Tibial artery (tissue), 4 donors: ENCODE measurements around the gene CUL3.

Experiments used
- DNase-seq, 2 donors: peaks; one replicate each; pipeline ENCODE4 v3.0.0-alpha.2; 2019
- H3K27ac ChIP-seq, 2 donors: fragments of 200-600 bp; sonication (generic) in 1 of 2; 1 replicate in 1 of 2; 2 replicates in 1 of 2; pipeline ENCODE4 v1.5.1; 2018 to 2019; ENCODE audit warnings: mild to moderate bottlenecking in 1 of 2
- H3K27me3 ChIP-seq, 2 donors: fragments of 200-600 bp; sonication (generic) in 1 of 2; one replicate each; pipeline versions ENCODE4 v1.5.1 to v1.6.0; 2016 to 2019
- H3K36me3 ChIP-seq, 3 donors: fragments of 200-600 bp; sonication (generic) in 2 of 3; one replicate each; pipeline ENCODE4 v1.5.1; 2016 to 2019; ENCODE audit warnings: mild to moderate bottlenecking in 2 of 3
- H3K4me1 ChIP-seq, 4 donors: fragments of 200-600 bp; sonication (generic) in 2 of 4; 1 replicate in 3 of 4; 2 replicates in 1 of 4; pipeline ENCODE4 v1.5.1; 2016 to 2019
- H3K4me3 ChIP-seq, 2 donors: fragments of 200-600 bp; sonication (generic) in 1 of 2; 1 replicate in 1 of 2; 2 replicates in 1 of 2; pipeline ENCODE4 v1.5.1; 2018 to 2019; ENCODE audit warnings: mild to moderate bottlenecking in 2 of 2
- H3K9me3 ChIP-seq, 3 donors: fragments of 200-600 bp; sonication (generic) in 1 of 3; one replicate each; pipeline ENCODE4 v1.5.1; 2016 to 2019
- intact Hi-C: fragments of 100-400 bp; cut with DNase I; formaldehyde crosslinking; loops from one replicate; pipeline ENCODE4 v1.15.0; 2023; ENCODE audit warnings: low total_unique reads
- TF ChIP-seq, protein P1 (sequence below), 2 experiments: fragments of 200-600 bp in 1 of 2; fragments of 450-650 bp in 1 of 2; IDR thresholded peaks; one replicate each; pipeline ENCODE4 v1.5.1; 2017 to 2019; ENCODE audit warnings: antibody characterized with exemption in 2 of 2, mild to moderate bottlenecking in 1 of 2, moderate library complexity in 1 of 2

The CUL3 gene

DNA sequence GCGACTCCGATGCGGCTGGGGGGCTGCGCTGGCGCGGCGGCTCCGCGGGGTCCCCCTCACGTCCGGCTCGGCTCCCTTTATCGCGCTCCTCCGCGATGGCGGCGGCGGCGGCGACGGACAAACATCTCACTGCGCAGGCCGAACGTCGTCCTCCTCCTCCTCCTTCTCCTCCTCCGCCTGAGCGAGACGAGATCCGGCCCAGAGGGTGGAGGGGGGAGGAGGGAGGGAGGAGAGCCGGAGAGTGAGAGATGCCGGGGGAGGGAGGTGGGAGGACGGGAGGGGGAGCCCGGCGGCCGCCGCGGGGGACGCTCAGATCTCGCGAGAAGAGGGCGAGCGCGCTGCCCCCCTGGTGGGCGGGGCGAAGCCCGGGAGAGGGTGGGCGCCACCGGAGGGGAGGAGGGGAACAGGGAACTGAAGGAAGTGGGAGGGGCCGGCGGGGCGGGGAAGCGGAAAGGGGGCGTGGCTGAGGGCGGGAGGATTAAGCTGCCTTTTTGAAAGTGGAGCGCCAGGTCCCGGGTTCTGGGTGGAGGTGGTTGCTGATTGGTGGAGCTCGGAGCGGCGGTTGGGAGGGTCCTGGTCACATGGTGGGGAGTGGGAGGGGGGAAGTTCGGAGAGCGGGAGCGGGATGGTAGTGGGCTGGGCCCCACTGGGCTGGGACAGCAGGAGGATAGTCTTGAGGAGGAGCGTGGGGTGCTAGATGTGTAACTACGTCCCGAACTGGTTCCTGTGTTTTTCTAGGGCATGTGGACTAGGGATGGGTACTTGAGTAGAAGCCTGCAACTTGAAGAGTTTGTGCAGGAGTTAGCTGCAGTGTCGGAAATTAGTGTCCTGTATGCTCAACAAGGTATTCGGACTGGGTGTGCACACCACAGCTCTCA is at the start of gene CUL3:
Gene CUL3 (minus strand): TSS at position 153 of the 878 bp plus-strand sequence. CDS start 354 bp downstream, outside the sequence.
- Histone ChIP-seq H3K4me1 (peaks cover 0 to 34% (median 20%) of the 10 kb centered on the region in 4 donors), H3K9me3 (no peaks in the 10 kb centered on the region), H3K27ac (peak within 1 kb of the TSS; percentile 92 to 93), H3K36me3 (no peaks in the 10 kb centered on the region), H3K4me3 (peak within 1 kb of the TSS; percentile 86), H3K27me3 (no peaks in the 10 kb centered on the region)
- peak; percentile 98 to 100 for DNase-seq
- intact Hi-C loops = no loop called here
- TF ChIP-seq, protein P1, sequence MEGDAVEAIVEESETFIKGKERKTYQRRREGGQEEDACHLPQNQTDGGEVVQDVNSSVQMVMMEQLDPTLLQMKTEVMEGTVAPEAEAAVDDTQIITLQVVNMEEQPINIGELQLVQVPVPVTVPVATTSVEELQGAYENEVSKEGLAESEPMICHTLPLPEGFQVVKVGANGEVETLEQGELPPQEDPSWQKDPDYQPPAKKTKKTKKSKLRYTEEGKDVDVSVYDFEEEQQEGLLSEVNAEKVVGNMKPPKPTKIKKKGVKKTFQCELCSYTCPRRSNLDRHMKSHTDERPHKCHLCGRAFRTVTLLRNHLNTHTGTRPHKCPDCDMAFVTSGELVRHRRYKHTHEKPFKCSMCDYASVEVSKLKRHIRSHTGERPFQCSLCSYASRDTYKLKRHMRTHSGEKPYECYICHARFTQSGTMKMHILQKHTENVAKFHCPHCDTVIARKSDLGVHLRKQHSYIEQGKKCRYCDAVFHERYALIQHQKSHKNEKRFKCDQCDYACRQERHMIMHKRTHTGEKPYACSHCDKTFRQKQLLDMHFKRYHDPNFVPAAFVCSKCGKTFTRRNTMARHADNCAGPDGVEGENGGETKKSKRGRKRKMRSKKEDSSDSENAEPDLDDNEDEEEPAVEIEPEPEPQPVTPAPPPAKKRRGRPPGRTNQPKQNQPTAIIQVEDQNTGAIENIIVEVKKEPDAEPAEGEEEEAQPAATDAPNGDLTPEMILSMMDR (IDR thresholded peaks at IDR 0.05) = no peak

DNA sequence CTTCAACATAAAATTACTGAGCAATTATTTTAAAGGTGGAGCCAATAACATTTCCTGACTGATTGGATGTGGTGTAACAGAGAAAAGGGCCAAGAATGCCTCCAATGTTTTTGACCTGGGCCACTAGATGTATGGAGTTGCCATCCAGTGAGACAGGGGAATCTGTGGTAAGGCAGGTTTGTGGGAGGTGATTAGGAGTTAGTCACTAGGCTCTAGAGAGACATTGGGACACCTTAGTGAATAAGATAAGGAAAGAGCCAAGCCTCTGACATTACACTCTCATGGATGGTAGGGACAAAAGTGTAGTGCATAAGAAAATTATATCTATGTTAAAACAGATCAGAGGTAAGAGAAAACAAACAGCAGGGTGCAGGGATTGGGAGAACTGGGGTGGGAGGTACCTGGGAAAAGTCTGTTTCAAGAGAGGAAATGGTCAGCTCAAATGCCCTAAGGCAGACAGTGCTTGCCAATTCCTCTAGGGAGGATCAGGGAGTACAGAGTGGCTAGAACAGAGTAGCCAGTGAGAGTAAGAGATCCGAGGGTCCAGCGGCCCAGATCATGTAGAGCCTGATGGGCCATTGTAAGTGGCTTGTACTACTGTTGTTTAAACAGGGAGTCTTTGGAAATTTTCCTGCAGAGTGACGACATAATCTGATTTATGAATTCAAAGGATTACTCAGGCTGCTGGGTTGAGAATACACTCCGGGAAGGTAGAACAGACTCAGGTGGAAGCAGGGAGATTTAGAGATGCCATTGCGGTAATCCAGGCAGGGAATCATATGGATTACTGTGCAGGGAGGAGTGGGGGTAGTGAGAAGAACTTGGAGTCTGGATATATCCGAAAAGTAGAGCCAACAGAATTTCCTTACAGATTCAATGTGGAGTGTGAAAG is 45.7 kb upstream of the CUL3 start:
- intact Hi-C loops = no loop called here
- H3K9me3 ChIP-seq = no peaks in the 10 kb centered on the region
- no peak overlapping the region for H3K27ac ChIP-seq
- no peak overlapping the region for H3K4me3 ChIP-seq
- no peaks in the 10 kb centered on the region for H3K27me3 ChIP-seq
- TF ChIP-seq, protein P1 (IDR thresholded peaks at IDR 0.05) = no peak
- no peaks in the 10 kb centered on the region for H3K4me1 ChIP-seq
- H3K36me3 ChIP-seq = no peaks in the 10 kb centered on the region
- no peak for DNase-seq

DNA sequence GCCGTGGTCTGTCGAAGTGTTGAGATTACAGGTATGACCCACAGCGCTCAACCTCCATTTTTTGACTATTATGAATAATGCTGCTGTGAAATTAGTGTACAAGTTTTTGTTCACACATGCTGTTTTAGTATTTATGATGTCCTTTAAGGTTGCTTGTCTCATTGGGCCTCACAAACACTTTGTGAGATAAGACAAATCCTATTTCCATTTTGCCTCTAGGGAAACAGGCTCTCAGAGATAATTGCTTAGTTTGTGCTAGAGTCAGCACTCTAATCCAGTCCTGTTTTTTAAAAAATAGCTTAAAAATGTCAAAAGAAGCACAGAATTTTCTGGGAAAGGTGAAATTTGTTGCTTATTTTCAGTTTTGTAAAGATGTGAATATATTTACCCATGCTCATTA is 43.3 kb upstream of the CUL3 start:
- Histone ChIP-seq H3K4me1 (no peaks in the 10 kb centered on the region), H3K27ac (no peak overlapping the region), H3K27me3 (no peaks in the 10 kb centered on the region), H3K36me3 (no peaks in the 10 kb centered on the region), H3K9me3 (no peaks in the 10 kb centered on the region), H3K4me3 (no peak overlapping the region)
- TF ChIP-seq, protein P1 (IDR thresholded peaks at IDR 0.05) = no peak
- intact Hi-C loops = no loop called here
- no peak for DNase-seq

DNA sequence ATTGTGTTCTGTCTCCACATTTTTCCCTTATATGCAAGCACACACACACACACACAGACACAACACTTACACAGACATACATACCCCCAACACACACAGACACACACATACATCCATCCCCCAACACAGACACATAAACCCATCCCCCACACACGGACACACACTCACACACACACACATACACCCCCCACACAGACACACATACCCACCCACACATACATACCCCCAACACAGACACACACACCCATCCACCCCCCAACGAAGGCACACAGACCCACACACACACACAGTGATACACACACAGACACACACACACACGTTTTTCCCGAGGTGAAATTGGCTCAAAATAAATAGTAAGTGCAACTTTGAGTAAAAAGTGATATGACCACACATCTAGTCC is 41.6 kb upstream of the CUL3 start:
- DNase-seq = no peak
- H3K9me3 ChIP-seq = no peaks in the 10 kb centered on the region
- no peaks in the 10 kb centered on the region for H3K4me1 ChIP-seq
- no peaks in the 10 kb centered on the region for H3K36me3 ChIP-seq
- intact Hi-C loops = no loop called here
- no peaks in the 10 kb centered on the region for H3K27me3 ChIP-seq
- TF ChIP-seq, protein P1 (IDR thresholded peaks at IDR 0.05) = no peak
- no peak overlapping the region for H3K4me3 ChIP-seq
- H3K27ac ChIP-seq = no peak overlapping the region

DNA sequence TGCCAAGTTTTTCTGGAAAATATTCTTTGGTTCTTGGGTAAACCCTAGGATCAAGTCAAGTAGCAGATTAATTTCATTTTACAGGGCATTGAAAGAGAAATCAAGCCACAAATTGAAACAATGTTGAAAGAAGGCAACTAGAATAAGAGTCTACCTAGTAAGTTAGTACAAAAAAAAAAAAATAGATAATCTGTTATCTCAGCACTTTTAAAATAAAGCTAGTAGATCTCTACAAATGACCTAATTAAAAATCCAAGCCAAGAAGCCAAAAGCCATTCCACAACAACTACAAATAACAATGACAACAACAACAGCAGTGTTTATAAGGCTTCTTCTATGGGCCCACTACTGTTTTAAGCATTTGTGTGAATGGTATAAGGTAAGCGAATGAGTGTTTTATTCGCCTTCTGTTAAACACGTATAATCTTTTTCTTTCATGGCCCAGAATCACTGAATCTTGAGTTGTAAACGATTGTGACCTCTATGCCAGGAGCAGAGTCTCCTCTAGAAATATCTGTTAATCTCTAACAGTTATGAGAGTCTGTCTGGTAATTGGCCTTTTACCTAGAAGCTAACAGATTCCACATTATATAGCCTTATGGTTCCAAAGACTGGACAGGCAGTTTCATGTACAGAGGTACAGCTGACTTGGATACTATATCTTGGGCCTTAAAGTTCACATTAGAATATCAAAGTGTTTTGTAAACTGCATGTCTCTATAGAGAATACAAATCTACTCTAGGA is 28.6 kb upstream of the CUL3 start:
- TF ChIP-seq, protein P1 (IDR thresholded peaks at IDR 0.05) = no peak
- no peaks in the 10 kb centered on the region for H3K36me3 ChIP-seq
- H3K4me3 ChIP-seq = no peak overlapping the region
- peaks cover 0 to 5% (median 0%) of the 10 kb centered on the region in 3 donors for H3K9me3 ChIP-seq
- no peaks in the 10 kb centered on the region for H3K27me3 ChIP-seq
- H3K4me1 ChIP-seq = no peaks in the 10 kb centered on the region
- no peak for DNase-seq
- intact Hi-C loops = no loop called here
- no peak overlapping the region for H3K27ac ChIP-seq
